ENCODE results near the gene MAP6.

Gene MAP6

GRCh38 chr11:75665990-75666389, 2.8 kb downstream of the MAP6 start:
- no peak for DNase-seq

GRCh38 chr11:75665126-75665525, 3.7 kb downstream of the MAP6 start:
- no peak for DNase-seq

GRCh38 chr11:75664389-75664788, 4.4 kb downstream of the MAP6 start:
- no peak for DNase-seq

- no peak for DNase-seq
Observed at GRCh38 chr11:75663808-75664207, 5.0 kb downstream of the MAP6 start.

- DNase-seq, result no peak
Observed at GRCh38 chr11:75659836-75660235, 9.0 kb downstream of the MAP6 start.

GRCh38 chr11:75656044-75656727, 12.7 kb downstream of the MAP6 start:
- no peak for DNase-seq

GRCh38 chr11:75655605-75656004, 13.2 kb downstream of the MAP6 start:
- no peak for DNase-seq

GRCh38 chr11:75654314-75654713, 14.5 kb downstream of the MAP6 start:
- no peak for DNase-seq

GRCh38 chr11:75653532-75653931, 15.3 kb downstream of the MAP6 start:
- no peak for DNase-seq

GRCh38 chr11:75652936-75653335, 15.9 kb downstream of the MAP6 start:
- no peak for DNase-seq

GRCh38 chr11:75651218-75651617, 17.6 kb downstream of the MAP6 start:
- DNase-seq, result no peak

GRCh38 chr11:75650167-75650723, 18.6 kb downstream of the MAP6 start:
- no peak for DNase-seq

- DNase-seq, result no peak
Observed at GRCh38 chr11:75644946-75645345, 23.9 kb downstream of the MAP6 start.

GRCh38 chr11:75644370-75644769, 24.5 kb downstream of the MAP6 start:
- DNase-seq, result no peak

GRCh38 chr11:75642402-75643113, 26.3 kb downstream of the MAP6 start:
- DNase-seq, result no peak

GRCh38 chr11:75639762-75640181, 29.1 kb downstream of the MAP6 start:
- peak; percentile 93 to 96 for DNase-seq

GRCh38 chr11:75637998-75638397, 30.8 kb downstream of the MAP6 start:
- DNase-seq, result no peak

GRCh38 chr11:75635066-75635862, 33.6 kb downstream of the MAP6 start:
- peak in 1 of 2 experiments; percentile 30 for DNase-seq

GRCh38 chr11:75633409-75634066, 35.3 kb downstream of the MAP6 start:
- no peak for DNase-seq

GRCh38 chr11:75632962-75633361, 35.9 kb downstream of the MAP6 start:
- no peak for DNase-seq

- no peak for DNase-seq
Observed at GRCh38 chr11:75632450-75632849, 36.4 kb downstream of the MAP6 start.

- DNase-seq, result no peak
Observed at GRCh38 chr11:75631086-75631730, 37.6 kb downstream of the MAP6 start.
